Measurements from ENCODE around the gene ATXN1. TPM values are rescaled to one million over a fixed set of nuclear protein-coding genes. Genes with fewer than 3 reads are reported as not detected.

Gene ATXN1
- total and polyA plus RNA-seq, 2 of the 8 experiments (the other 6 are each of a cell fraction or from before 2014, with no cell fraction given): 1.6 to 4.0 TPM

GRCh38 chr6:16361861-16362260 lies 399.4 kb downstream of the ATXN1 start:
- Histone ChIP-seq H2BK15ac (ENCODE audit: low read length) (no peak overlapping the region), H2BK5ac (ENCODE audit: low read depth, low read length) (no peak overlapping the region), H3K9me3 (ENCODE audit: insufficient read depth in 2 of 2, low read depth in 1 of 2, low read length in 1 of 2) (no peaks in the 10 kb centered on the region), H3K9ac (replicated peaks in 1 of 4; ENCODE audit: extremely low read depth in 1 of 4, low read depth in 3 of 4, low read length in 3 of 4) (no peak overlapping the region), H2BK20ac (ENCODE audit: low read length) (no peak overlapping the region), H3K4me1 (replicated peaks in 1 of 4; ENCODE audit: control insufficient read depth in 3 of 4, insufficient read depth in 4 of 4, low read length in 3 of 4) (no peaks in the 10 kb centered on the region), H3K18ac (ENCODE audit: extremely low read depth, low read length) (no peak overlapping the region), H2AK5ac (ENCODE audit: low read depth, low read length) (no peak overlapping the region), H4K91ac (replicated peaks; ENCODE audit: insufficient read length, low read length) (no peak overlapping the region), H3K56ac (replicated peaks; ENCODE audit: insufficient read length, low read depth, low read length) (no peak overlapping the region), H2AFZ (ENCODE audit: low read length) (no peak overlapping the region), H3K4me2 (ENCODE audit: insufficient read depth in 1 of 2, low read depth in 2 of 2, low read length in 2 of 2) (no peak overlapping the region), H2BK120ac (replicated peaks; ENCODE audit: low read depth, low read length) (no peak overlapping the region), H3K4ac (replicated peaks; ENCODE audit: insufficient read length, low read depth, low read length) (no peak overlapping the region), H3K36me3 (ENCODE audit: control insufficient read depth in 2 of 4, insufficient read depth in 4 of 4, low read length in 3 of 4) (no peaks in the 10 kb centered on the region), H3K4me3 (ENCODE audit: extremely low read depth in 1 of 4, insufficient read depth in 2 of 4, low read depth in 3 of 4, low read length in 4 of 4) (no peak overlapping the region), H4K5ac (ENCODE audit: insufficient read length, low read depth, low read length) (no peak overlapping the region), H3K79me1 (ENCODE audit: low read depth, low read length) (no peaks in the 10 kb centered on the region), H3K14ac (ENCODE audit: insufficient read length) (no peak overlapping the region), H4K20me1 (replicated peaks in 1 of 2; ENCODE audit: control insufficient read depth in 1 of 2, insufficient read depth in 2 of 2, low read length in 2 of 2) (no peaks in the 10 kb centered on the region), H3K23me2 (ENCODE audit: low read depth, low read length) (no peaks in the 10 kb centered on the region), H3K79me2 (ENCODE audit: control insufficient read depth in 1 of 2, insufficient read depth in 2 of 2, low read length in 2 of 2) (no peaks in the 10 kb centered on the region), H3K23ac (ENCODE audit: insufficient read length) (no peak overlapping the region), H2BK12ac (ENCODE audit: low read depth, low read length) (no peak overlapping the region), H3K27me3 (replicated peaks in 1 of 4; ENCODE audit: control insufficient read depth in 3 of 4, extremely low read depth in 1 of 4, insufficient read depth in 3 of 4, low read length in 3 of 4) (no peaks in the 10 kb centered on the region), H3K27ac (ENCODE audit: low read depth, low read length) (no peak overlapping the region), H4K8ac (ENCODE audit: extremely low read depth, insufficient read depth, low read length) (no peak overlapping the region)
- ChIA-PET CTCF (ENCODE audit: partially characterized antibody) (interaction anchor here (0.8 to 1.1 kb wide), 2 partner anchors 30 to 48 kb away, joined by 3 read pairs; no protein-coding TSS in a partner anchor), POLR2A (ENCODE audit: partially characterized antibody) (no interaction called here)
- WGBS, 2 experiments (ENCODE audit: extremely low coverage in 1 of 2, insufficient coverage in 1 of 2, insufficient read length in 1 of 2, insufficient replicate concordance in 2 of 2, low coverage in 1 of 2, low lambda C conversion rate in 2 of 2, missing lambda C conversion rate in 1 of 2): 72% methylated on average over 8 of the region's 8 CpGs; no CpG with 5 or more reads in 1 of the 2 experiments
- TF ChIP-seq TBP (IDR thresholded peaks at IDR 0.05; ENCODE audit: low read depth, low read length): no peak
- DNase-seq (ENCODE audit: low read depth in 1 of 2, low spot score in 2 of 2) (no peak), FAIRE-seq (no peak)
